GM21526 (cell line): ENCODE measurements around the gene SLC35A3.
"Not testable (repeated sequence)": the region's sequence is repeated elsewhere in the genome, so short reads cannot be mapped to it uniquely, and the experiment has no call there.

ENCODE experiments used
- ATAC-seq: cut with Tn5 transposase; IDR thresholded peaks from one replicate; pipeline ENCODE4 v1.9.1; 2021; ENCODE audit warnings: moderate library complexity; ENCODE audit not compliant: unreplicated experiment, low FRiP score

Gene SLC35A3

GRCh38 chr1:100027212-100027611, 57.4 kb downstream of the SLC35A3 start:
- ATAC-seq = no peak

GRCh38 chr1:100028765-100029164, 59.0 kb downstream of the SLC35A3 start:
- no peak for ATAC-seq

GRCh38 chr1:100034470-100034869, 64.7 kb downstream of the SLC35A3 start:
- ATAC-seq = no peak

GRCh38 chr1:100035214-100035613, 65.4 kb downstream of the SLC35A3 start:
- ATAC-seq = no peak

GRCh38 chr1:100036718-100037655, 67.2 kb downstream of the SLC35A3 start:
- no peak for ATAC-seq

- no peak for ATAC-seq
These were observed 67.8 kb downstream of the SLC35A3 start for GRCh38 chr1:100037656-100037926.

GRCh38 chr1:100037927-100038659, 68.3 kb downstream of the SLC35A3 start:
- ATAC-seq = peak; percentile 79

- ATAC-seq = peak; percentile 42
These were observed 69.0 kb downstream of the SLC35A3 start for GRCh38 chr1:100038660-100039287.

GRCh38 chr1:100039591-100039990, 69.8 kb downstream of the SLC35A3 start:
- ATAC-seq = no peak

- ATAC-seq = no peak
These were observed 75.4 kb downstream of the SLC35A3 start for GRCh38 chr1:100045206-100045605.

- ATAC-seq = not testable (repeated sequence)
These were observed 77.5 kb downstream of the SLC35A3 start for GRCh38 chr1:100047235-100047708.

GRCh38 chr1:100050139-100050538, 80.3 kb downstream of the SLC35A3 start:
- ATAC-seq = no peak

- no peak for ATAC-seq
These were observed 81.6 kb downstream of the SLC35A3 start for GRCh38 chr1:100051401-100051800.

GRCh38 chr1:100051893-100052292, 82.1 kb downstream of the SLC35A3 start:
- no peak for ATAC-seq

GRCh38 chr1:100053119-100053518, 83.3 kb downstream of the SLC35A3 start:
- no peak for ATAC-seq

GRCh38 chr1:100053727-100054126, 83.9 kb downstream of the SLC35A3 start:
- no peak for ATAC-seq

- no peak for ATAC-seq
These were observed 91.9 kb downstream of the SLC35A3 start for GRCh38 chr1:100061681-100062080.

GRCh38 chr1:100065183-100065968, 95.6 kb downstream of the SLC35A3 start:
- no peak for ATAC-seq

- no peak for ATAC-seq
These were observed 96.1 kb downstream of the SLC35A3 start for GRCh38 chr1:100065969-100066227.

GRCh38 chr1:100070201-100070939, 100.6 kb downstream of the SLC35A3 start:
- ATAC-seq = no peak
